Suppressor macrophage (primary cell): Measurements from ENCODE around the gene SPOPL.

Source experiments
- DNase-seq, 4 experiments: peaks; one replicate each; pipeline ENCODE4 v3.0.0-alpha.2; 2020 to 2022

SPOPL gene

GRCh38 chr2:138494265-138494966 is 7.2 kb upstream of the SPOPL start:
- DNase-seq, result no peak

GRCh38 chr2:138495384-138495783 is 6.2 kb upstream of the SPOPL start:
- DNase-seq, result no peak

- DNase-seq, result no peak
These were observed 5.4 kb upstream of the SPOPL start for GRCh38 chr2:138496096-138496651.

GRCh38 chr2:138497294-138497693 is 4.3 kb upstream of the SPOPL start:
- no peak for DNase-seq

GRCh38 chr2:138499684-138500083 is 1.9 kb upstream of the SPOPL start:
- DNase-seq, result peak; percentile 10 to 69 (median 36)

- no peak for DNase-seq
These were observed 762 bp upstream of the SPOPL start for GRCh38 chr2:138500592-138501424.

- peak; percentile 5 to 34 (median 28) for DNase-seq
These were observed 901 bp downstream of the SPOPL start for GRCh38 chr2:138502255-138503086.

GRCh38 chr2:138503087-138503442 is 1.5 kb downstream of the SPOPL start:
- peak; percentile 22 to 67 (median 45) for DNase-seq

- DNase-seq, result no peak
These were observed 2.1 kb downstream of the SPOPL start for GRCh38 chr2:138503652-138504051.

GRCh38 chr2:138504092-138504491 is 2.5 kb downstream of the SPOPL start:
- DNase-seq, result no peak

- peak; percentile 39 to 79 (median 61) for DNase-seq
These were observed 3.1 kb downstream of the SPOPL start for GRCh38 chr2:138504546-138505235.

GRCh38 chr2:138507267-138507666 is 5.7 kb downstream of the SPOPL start:
- no peak for DNase-seq

- DNase-seq, result no peak
These were observed 8.7 kb downstream of the SPOPL start for GRCh38 chr2:138510319-138510718.

GRCh38 chr2:138512672-138513071 is 11.1 kb downstream of the SPOPL start:
- no peak for DNase-seq

GRCh38 chr2:138514173-138514572 is 12.6 kb downstream of the SPOPL start:
- no peak for DNase-seq

GRCh38 chr2:138515092-138515491 is 13.5 kb downstream of the SPOPL start:
- DNase-seq, result peak in 2 of 4 experiments; percentile 10 to 23

- peak in 1 of 4 experiments; percentile 6 for DNase-seq
These were observed 14.6 kb downstream of the SPOPL start for GRCh38 chr2:138516030-138516704.

- no peak for DNase-seq
These were observed 17.3 kb downstream of the SPOPL start for GRCh38 chr2:138518860-138519259.

- no peak for DNase-seq
These were observed 20.3 kb downstream of the SPOPL start for GRCh38 chr2:138521821-138522220.

GRCh38 chr2:138522556-138522955 is 21.0 kb downstream of the SPOPL start:
- DNase-seq, result no peak

GRCh38 chr2:138523018-138523672 is 21.6 kb downstream of the SPOPL start:
- DNase-seq, result peak in 1 of 4 experiments; percentile 22
